ENCODE data around the gene S100A14.

GRCh38 chr1:153598309-153599172 is 17.6 kb downstream of the S100A14 start:
- TF ChIP-seq CTCF (IDR thresholded peaks at IDR 0.05) (no peak), POLR2A (IDR thresholded peaks at IDR 0.05) (no peak)

Data from right lobe of liver (tissue), 4 donors.